ENCODE results near the gene LOXL1.
A peak's percentile ranks its signal among the peaks of the same experiment; 100 is the strongest.

Gene LOXL1

DNA sequence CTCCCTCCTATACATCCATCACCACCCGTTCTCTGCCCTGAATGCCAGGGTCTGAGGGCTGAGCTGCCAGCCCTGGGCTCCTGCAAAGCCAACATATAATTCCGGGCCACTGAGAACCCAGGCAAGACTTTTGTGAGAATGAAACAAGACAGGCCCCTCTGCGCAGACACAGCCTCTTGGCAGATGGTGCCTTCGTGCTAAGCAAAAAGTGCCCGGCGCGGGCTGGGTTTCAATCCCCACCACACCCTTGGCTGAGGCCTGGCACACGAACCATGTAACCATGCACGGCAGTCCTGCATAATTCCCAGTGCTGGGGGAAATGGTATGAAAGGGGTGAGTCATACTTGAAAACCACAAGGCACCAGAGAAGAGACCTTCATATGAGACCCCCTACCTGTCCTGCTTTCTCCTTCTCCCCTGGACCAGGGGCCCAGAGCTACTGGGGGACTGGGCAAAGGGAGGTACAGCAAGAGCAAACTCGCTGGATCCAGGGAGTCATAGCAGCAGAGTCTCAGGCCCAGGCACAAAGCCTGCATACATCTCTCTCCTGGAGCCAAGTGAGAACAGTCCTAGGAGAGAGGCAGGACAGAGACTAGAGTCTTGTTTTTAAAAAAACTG lies 26.1 kb upstream of the LOXL1 start:
- DNase-seq, result no peak

DNA sequence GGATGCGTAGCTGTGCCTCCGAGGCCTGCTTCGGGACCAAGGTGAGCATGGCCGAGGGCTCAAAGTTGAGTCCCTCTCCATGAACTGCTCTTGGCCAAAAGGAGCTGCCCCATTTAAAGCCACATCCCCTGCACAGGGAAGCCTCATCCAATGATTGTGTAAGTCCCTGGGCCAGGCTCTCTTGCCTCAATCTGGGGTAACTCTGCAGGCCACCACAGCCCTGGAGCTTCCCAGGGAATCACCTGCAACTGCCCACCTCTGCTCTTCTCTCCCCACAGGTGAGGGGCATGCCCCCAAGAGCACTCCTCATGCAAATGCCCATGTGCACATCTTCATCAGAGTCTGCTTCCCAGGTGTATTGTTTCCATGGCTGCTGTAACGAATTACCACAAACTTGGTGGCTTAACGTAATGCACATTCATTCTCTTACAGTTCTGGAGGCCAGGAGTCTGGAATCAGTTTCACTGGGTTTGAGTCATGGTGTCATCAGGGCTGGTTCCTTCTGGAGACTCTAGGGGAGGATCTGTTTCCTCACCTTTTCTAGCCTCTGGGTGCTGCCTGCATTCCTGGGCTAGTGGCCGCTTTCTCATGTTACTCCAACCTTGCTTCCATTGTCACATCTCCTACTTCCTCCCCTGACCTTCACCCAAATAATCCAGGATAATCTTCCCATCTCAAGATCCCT lies 25.0 kb upstream of the LOXL1 start:
- DNase-seq, result no peak

GRCh38 chr15:73902121-73903020 lies 23.9 kb upstream of the LOXL1 start:
- no peak for DNase-seq

DNA sequence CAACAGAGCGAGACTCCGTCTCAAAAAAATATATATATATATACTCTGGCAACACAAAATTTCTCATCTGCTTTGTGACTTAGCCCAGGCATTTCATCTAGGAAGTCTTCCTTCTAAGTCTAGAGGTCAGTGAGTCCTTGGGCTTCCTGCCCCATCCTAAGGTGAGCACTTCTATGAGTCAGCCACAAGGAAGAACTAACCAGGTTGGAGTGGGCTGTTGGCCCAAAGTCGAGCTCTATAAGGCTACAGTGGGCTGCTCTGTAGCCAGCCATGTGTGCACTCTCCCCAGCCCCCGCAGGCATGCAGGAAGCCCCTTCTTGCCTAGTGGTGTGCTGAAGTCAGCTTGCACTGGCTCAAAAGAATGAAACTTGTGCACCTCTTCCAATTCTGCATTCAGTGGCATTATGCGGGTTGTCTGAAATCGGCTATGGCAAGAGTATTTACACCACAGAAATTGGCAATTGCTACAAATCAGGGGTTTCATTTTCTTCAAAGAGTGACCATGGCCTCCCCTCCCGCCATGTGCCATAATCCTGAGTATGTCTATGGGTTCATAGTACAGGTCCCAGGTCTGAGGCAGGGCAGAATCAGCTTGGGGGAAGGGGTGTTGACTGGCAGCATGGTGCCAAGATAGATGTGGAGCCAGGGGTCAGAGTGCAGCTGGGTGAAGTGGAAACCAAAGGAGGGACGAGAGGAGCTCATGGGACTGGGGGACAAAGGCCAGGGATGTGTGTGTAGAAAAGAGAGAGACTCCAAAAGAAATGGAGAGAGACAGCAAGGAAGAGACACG lies 22.0 kb upstream of the LOXL1 start:
- no peak for DNase-seq

DNA sequence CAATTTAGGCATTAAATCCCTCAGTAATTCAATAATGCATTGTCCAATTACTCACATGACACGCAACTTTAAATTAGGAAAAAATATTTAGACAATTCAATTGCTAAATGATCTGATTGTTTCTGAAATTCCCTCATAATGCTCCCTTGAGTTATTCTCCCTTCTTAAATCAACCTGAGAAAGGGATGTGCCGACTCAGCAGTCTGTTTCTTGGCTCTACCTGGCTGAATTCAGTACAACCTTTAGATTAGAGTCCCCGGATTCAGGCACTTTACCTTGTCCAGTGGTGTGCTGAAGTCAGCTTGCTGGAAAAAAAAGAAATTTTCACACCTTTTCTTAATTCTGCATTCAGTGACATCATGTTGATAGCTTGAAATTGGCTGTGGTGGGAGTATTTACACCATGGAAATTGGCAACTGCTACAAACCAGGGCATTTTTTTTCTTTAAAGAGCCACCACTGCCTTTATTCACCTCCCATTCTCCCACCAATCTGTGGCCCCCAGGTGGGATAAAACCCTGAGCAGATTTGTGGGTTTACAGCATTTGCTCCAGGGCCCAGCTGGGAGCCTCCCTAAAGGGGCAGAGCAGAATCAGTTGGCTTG lies 20.9 kb upstream of the LOXL1 start:
- DNase-seq, result no peak

GRCh38 chr15:73906346-73907034 lies 19.8 kb upstream of the LOXL1 start:
- DNase-seq, result no peak

GRCh38 chr15:73907035-73907408 lies 19.2 kb upstream of the LOXL1 start:
- no peak for DNase-seq

DNA sequence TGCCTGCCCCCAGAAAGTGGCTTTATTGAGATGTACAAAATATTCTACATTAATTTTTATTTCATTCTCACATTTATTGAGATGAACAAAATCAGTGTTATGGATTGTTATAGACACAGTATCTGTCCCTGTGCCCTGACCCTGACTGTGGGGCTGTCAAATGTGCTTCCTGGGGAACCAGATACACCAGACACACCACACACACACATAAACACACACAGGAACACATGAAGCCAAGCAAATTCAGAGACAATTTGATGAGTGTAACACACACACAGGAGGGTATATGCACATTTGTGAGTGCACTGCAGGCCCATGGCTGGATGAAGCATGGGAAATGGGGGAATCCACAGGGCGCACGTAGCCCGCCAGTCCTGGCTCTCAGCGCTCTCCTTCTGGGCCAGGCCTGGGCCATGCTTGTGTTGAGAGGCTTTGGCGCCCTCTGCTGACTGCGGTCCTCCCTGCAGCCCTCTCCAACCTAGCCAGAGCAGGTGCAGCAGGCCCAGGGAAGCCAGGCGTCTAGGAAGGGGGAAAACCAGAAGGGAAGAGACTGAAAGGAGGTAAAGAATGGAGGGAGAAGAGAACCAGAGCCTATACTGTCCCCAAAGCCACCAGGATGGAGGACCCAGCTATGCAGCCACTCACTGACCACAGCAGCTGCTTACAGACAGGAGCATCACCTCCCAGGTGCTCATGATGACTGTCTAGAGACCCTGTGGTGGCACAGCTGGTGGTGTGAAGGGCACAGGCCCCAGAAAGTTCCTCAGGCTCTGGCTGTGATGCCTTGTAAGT lies 18.0 kb upstream of the LOXL1 start:
- peak; percentile 77 for DNase-seq

DNA sequence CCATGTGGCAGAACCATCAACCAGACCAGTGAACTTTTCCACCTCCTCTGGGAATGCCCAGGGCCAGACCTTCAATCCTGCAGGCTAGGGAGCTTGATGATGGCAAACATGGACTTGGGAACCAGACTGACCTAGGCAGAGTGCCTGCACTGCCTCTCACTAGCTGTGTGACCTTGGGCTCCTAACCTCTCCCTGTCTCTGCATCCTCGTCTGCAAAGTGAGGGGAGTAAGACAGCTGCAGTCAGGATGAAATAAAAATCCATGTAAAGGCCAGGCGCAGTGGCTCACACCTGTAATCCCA lies 17.5 kb upstream of the LOXL1 start:
- DNase-seq, result no peak

DNA sequence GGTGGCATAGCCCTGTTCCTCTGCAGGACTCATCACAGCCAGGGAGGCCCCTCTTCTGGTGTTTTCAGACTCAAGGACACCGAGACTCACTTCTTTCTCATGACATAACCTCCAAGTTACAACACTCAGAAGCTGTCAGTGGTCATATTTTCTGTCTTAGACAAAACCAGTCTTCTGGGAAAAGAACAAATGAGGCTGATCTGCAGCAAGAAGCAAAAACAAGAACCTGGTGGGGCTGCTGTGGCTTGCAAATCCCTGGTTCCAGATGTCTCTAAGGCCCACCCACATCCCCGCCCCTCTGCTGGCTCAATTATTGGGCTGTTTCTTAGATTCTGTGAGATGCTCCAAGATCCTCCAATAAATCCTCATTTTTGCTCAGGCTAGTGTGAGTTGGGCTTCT lies 16.6 kb upstream of the LOXL1 start:
- no peak for DNase-seq

DNA sequence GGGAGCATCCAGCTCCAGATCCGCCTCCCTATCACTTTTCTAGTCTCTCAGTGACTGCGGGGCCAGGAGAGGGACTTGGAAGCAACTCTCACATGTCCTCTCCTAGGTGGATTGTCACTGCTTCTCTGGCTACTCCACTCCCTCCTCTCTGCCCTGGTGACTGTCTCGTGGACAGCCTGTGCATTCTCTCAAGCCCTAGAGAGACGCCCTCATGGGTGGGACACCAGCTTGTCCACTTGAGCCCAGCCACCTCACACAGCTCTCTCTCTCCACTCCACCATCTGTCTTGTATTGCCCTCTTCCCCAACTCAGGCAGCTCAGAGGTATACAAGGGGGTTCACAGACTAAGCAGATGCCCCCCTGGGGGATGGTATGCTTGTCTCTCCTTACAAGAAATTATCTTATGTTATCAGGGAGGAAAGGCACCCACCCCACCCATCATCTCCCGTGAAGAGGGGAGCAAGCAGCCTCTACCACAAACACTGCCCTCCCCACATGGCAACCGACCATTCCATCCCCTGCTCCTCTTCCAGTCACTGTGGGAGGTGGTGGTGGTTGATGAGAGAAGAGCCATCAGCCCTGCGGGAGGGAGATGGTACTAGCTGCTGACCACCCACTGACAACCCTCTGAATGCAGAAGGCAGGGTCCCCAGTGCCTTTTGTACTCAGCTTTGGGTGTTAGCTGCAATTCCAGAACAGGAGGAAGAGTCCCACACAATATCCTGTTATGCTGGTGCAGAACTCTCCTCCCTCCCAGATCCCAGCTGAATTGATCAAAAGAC lies 15.5 kb upstream of the LOXL1 start:
- DNase-seq, result no peak

- no peak for DNase-seq
Measured at GRCh38 chr15:73912030-73912596, 14.1 kb upstream of the LOXL1 start.

DNA sequence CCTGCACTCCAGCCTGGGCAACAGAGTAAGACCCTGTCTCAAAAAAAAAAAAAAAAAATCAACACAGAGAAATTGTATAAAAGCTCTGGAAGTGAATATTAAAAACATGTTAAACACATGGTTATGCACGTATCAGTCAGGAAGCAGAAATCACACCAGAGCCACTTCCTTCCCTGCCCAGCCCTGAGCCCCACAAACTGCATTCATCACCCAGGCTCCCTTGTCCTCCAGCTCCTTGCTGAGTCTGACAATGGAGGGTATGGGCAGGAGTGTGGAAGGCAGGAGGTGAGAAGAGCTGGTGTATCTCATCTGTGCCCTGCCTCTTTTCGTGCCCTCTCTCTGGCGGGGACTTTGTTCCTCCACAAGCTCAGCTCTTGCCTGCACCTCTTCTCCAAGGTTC lies 12.1 kb upstream of the LOXL1 start:
- DNase-seq, result no peak

DNA sequence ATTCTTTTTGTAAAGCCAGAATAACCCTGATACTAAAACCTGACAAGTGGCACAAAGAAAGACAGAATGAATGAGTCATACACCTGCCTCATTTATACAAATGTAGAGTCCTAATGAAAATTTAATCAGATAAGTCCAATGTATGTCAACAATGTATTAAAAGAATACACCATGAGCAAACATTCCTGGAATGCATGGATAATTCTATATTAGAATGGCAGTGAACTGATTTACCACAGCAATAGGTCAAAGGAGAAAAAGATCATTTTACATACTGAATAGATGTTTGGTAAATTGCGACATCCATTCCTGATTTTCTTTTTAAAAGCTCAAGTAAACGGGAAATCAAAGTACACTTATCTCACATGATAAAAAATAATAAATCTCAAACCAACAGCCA lies 11.2 kb upstream of the LOXL1 start:
- DNase-seq, result no peak

DNA sequence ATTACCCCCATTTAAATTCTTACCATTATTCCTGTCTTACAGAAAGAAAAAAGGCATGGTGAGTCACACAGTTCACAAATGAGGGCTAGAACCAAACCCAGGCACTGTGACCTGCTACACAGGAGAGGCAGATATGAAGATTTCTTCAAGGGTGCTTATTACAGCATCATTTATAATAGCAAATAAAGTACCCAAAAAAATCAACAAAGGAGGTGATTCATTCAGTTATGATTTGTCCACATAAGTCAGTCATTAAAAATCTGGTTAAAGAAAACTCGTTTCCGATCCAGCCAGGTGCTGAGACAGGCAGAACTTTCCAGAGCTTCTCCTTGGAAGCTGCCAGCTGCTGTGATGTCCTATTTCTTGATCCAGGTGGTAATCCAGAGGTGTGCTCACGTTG lies 7.5 kb upstream of the LOXL1 start:
- no peak for DNase-seq

- DNase-seq, result no peak
Measured at GRCh38 chr15:73919706-73920105, 6.6 kb upstream of the LOXL1 start.

DNA sequence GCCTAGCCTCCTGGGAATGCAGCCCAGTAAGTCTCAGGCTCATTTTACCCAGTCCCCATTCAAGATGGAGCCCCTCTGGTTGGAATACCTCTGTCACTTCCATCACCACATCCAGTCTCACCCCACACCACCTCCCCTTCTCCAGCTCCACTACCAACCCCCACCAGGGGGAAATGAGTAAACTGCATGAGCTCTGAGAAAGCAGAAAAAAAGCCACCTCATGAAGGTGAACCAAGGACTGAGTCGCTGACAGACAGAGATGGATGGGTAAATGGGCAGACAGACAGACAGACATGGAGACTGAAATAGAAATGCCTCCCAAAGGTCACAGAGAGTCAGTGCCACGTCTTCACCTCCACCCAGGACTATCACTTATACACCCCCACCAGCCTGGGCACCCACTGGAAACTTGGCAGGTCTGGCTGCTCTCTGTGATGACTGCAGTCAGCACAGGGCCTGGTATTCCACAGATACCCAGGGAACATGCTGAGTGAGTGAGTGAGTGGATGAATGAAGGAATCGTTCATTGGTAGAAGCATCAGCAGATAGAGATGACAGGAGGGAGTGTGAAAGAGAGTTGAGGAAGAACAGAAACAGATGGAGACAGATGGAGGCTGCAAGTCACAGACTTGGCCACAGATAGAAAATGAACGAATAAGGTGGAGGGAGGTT lies 4.9 kb upstream of the LOXL1 start:
- DNase-seq, result no peak

DNA sequence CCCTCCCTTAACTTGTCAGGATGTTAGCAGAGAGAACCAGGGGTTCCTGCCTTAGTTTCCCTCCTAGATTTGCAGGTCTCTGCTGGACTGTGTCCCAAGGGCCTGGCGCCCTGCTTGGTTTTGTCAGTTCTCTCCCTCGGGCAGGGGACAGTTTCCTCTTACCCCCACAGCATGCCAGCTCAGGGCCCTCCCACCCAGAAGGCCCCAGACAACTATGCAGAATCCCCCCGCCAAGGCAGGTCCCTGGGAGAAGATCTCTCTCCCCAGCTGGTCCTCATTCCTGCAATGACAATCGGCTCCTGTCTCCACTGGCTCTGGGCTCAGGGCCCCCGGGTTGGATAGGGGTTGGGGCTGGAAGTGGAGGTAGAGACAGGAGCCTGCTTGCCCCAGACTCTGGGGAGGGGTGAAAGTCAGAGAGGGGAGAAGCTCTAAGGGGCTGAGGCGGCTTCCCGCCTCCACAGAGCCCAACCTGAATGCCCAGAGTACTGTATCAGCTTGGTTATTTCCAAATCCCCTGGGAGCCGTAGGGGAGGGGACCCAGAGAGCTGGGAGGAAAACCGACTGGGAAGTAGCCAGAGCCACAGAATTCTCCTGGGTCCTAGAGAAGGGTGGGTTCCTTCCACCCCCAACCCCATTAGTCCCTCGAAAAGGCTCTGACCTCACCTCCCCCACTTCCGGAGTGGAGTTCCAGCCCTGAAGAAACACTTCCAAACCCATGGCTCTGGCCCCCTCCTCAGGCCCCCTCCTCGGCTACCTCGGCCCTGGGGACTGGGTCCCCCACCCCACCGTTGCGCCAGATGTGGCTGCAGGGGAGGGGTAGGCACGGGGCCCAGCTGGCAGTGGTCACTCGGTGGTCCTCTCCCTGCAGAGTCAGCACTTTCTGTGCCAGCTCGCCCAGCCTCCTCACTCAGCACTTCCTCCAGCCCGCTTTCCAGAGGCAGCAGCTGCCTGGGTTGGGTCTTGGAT lies 3.8 kb upstream of the LOXL1 start:
- DNase-seq, result no peak

DNA sequence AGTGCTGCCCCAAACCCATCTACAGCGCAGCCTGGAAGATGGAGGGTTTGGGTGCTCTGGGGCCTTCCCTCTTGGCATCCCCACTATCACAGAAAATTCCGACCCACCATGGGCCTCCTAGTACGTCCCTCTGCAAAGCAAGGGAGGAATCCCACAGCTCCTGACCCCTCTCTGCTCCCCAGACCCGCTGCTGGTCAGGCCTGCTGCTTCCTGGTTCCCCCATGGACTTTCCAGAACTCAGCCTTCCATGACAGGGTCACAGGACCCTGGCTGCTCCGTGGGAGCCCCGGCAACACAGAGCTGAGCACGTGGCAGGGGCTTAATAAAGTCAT lies 3.1 kb upstream of the LOXL1 start:
- DNase-seq, result no peak

All from activated CD8-positive, alpha-beta memory T cell treated with anti-CD3 and anti-CD28 coated beads, Interleukin-2, amount 50 U/mL, for 4 hours (primary cell).